ENCODE results near the gene DTNB. TPM values are rescaled to one million over a fixed set of nuclear protein-coding genes. Genes with fewer than 3 reads are reported as not detected.

Gene DTNB
- polyA plus RNA-seq, 3 donors = 6.3 to 7.7 (median 6.6) TPM

DNA sequence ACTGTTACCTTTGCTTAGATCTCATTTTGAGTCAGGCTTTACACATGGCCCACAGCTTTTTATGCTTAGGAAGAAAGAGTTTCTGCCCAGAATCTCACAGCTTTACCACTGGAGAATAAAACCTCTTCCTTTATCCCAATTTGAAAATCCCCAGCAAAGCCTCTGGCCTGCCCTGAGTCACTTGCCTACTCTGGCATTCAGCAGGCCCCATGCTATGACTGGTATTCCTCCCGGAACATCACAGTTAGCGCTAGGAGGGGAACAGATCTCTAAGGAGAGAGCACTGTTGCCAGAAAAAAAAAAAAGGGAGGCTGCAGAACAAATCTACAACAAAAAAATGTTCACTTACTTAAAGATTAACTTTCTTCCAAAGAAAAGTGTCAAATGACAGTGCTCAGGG is 178.8 kb downstream of the DTNB start:
- H3K27ac ChIP-seq (ENCODE audit: low read depth, low read length) = no peak overlapping the region
- WGBS, 3 donors = 87 to 92% (median 90%) methylated on average over 2 of the region's 2 CpGs

DNA sequence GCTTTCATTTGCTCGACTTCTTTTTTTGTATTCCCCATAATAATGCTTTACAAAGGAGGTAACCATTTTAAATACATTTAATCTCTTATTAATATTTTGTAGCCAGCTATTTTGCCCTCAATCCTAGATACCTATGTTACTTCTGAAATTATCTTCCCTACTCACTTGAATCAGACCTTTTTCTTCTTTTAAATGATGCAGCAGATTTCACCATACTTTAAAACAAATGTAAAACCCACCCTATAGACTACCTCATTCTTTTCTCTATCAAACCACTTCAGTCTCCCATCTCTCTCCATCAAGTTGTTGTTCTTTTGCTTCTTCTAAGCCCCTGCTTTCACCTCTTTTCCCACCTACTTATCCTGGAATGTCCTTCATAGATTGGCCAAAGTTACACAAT is 180.2 kb downstream of the DTNB start:
- WGBS, 3 donors = 89 to 94% (median 90%) methylated on average over 1 of the region's 1 CpG
- no peak overlapping the region for H3K27ac ChIP-seq (ENCODE audit: low read depth, low read length)

DNA sequence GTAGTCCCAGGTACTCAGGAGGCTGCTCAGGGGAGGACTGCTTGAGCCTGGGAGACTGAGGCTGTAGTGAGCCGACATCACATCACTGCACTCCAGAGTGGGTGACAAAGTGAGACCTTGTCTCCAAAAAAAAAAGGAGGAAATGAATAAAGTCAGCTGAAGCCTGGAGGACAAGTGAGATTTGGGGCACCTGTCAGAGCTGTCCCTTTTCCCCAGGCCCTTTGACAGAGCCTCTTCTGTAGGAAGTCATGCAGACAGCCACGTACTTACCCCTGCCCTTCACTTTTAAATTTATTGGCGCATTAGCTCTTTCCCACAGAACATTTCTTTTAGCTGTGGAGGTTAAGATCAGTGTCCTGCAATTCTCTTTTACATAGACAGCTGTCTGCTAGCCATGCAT is 180.7 kb downstream of the DTNB start:
- no peak overlapping the region for H3K27ac ChIP-seq (ENCODE audit: low read depth, low read length)
- WGBS, 3 donors = 89 to 93% (median 90%) methylated on average over 3 of the region's 3 CpGs

DNA sequence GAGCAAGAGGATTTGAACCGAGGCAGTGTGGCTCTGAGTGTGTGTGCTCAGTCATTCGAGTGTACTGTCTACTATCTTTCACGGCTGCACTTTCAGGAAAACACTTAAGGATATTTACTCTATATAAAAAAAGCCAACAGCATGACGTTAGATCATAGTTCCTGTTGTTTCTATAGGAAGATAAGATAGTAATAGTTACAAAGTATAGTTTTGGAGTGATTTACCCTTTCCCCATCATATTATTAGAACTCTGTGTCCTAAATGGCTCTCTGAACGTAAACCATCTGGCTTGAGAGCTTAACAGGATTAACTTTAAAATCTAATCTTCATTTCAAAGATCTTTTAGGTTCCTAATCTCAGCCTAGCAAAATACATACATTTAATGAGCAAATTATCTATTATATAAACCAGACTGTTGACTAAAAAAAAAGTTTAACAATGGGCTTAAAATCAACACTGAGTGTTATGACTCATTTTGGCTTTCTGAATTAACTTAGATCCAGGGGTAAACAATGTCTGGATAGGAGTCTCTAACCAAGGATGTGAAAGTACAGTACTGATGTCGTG is 181.3 kb downstream of the DTNB start:
- 55 to 78% (median 70%) methylated on average over 6 of the region's 6 CpGs for WGBS, 3 donors
- no peak overlapping the region for H3K27ac ChIP-seq (ENCODE audit: low read depth, low read length)

DNA sequence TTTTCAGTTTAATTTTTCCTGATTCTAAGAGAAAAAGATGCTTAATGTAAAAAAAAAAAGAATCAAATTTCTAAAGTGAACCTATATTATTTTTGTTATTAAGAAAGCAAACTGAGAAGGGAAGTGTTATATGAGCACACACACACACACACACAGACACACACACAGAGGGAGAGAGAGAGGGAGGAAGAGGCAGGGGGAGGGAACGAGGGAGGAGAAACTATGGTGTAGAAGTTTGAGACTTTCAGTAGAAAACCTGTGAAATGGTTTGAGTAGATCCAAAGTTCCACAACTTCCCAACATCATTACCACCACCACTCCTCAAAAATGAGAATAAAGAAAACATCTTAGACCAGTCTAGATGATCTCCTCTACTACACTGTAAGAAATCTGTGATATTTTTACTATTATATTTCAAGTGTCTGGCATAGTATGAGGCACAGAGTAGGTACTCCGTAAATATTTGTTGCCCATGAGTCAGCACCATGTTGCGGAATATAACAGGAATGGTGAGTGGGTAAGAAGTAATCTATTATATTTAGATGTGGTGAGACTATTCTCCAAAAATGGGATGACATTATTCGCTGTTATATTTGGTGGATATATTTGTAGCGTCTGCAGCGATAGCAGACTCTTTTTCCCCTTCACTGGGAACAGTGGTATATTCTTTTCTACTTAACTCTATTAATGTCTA is 182.2 kb downstream of the DTNB start:
- 90 to 94% (median 93%) methylated on average over 6 of the region's 6 CpGs for WGBS, 3 donors
- H3K27ac ChIP-seq (ENCODE audit: low read depth, low read length) = no peak overlapping the region

DNA sequence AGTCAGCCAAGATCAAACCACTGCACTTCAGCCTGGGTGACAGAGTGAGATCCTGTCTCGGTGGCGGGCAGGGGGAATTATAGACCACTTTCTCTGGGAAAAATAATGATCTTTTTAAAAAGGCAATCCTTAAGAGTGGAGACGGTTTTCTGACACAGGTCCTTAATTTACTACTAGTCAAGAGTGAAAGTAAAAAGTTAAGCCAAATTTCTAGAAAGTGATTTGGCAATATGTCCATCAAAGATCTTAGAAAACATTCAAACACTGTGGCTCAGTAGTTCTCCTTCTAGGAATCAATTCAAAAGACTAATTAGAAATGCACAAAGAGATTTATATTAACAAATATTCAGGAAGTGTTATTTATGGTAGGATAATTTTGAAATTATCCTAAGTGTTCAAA is 183.2 kb downstream of the DTNB start:
- WGBS, 3 donors = 65 to 85% (median 66%) methylated on average over 3 of the region's 3 CpGs

DNA sequence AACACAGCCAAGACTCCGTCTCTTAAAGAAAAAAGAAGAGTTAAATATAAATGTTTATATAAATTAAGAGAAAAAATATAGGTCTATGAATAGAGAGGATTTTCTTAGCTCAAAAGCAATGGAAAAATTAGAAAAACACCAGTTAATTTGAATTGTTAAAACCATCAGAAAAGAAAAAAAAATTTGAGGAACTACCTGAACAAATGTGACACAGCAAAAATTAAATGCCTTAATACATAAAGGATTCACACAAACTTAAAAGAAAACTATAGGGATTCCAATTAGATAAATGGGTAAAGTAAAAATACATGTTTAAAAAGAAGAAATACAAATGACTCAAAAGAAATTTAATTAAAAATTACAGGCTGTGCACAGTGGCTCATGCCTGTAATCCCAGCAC is 183.7 kb downstream of the DTNB start:
- 97 to 100% (median 97%) methylated on average over 1 of the region's 1 CpG for WGBS, 3 donors
- no peak overlapping the region for H3K27ac ChIP-seq (ENCODE audit: low read depth, low read length)

More for the DNA sequence above, 183.2 kb downstream of the DTNB start:
- H3K27ac ChIP-seq (ENCODE audit: low read depth, low read length) = no peak overlapping the region

DNA sequence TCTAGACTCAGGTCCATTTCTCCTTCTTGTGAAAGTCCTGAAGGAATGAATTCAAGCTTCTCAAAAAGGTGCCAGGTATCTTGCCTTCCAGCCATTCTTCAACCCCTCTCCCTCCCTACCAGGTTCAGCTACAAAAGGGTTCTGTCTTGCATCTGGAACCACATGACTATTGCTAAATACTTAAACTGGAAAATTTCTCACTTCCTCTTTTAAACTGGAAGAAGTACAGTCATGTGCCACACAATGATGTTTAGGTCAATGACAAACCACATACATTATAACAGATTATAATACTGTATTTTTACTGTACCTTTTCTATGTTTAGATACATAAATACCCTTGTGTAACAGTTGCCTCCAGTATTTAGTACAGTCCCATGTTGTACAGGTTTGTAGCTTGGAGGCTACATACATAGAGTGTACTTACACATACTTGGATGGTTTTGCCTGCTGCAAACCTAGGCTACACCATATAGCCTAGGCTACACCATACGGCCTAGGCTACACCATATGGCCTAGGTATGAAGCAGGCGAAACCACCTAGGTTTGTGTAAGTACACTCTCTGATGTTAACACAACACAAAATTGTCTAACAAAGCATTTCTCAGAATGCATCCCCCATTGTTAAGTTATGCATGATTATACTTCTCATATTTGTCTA is 189.6 kb downstream of the DTNB start:
- no peak overlapping the region for H3K27ac ChIP-seq (ENCODE audit: low read depth, low read length)

DNA sequence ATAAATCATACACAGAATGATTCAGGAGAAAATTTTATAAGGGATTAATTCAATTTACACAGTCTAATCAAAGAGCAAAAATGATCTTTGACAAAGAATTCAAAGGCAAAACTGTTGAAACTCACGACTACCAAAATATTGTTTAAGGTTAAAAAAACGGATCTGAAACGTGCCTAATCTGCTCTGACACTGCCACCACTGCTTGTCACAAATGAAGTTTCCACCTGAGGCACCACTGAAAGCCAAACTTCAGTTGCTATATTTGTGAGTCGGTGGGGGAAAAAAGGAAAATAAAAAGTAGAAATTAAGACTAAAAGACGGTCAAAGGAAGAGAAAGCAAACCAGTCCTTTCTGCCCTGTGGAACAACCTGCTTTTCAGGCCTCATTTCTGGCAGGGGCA is 191.0 kb downstream of the DTNB start:
- 89 to 92% (median 90%) methylated on average over 5 of the region's 5 CpGs for WGBS, 3 donors
- H3K27ac ChIP-seq (ENCODE audit: low read depth, low read length) = no peak overlapping the region

More for the DNA sequence above, 189.6 kb downstream of the DTNB start:
- 83 to 96% (median 89%) methylated on average over 2 of the region's 2 CpGs for WGBS, 3 donors

DNA sequence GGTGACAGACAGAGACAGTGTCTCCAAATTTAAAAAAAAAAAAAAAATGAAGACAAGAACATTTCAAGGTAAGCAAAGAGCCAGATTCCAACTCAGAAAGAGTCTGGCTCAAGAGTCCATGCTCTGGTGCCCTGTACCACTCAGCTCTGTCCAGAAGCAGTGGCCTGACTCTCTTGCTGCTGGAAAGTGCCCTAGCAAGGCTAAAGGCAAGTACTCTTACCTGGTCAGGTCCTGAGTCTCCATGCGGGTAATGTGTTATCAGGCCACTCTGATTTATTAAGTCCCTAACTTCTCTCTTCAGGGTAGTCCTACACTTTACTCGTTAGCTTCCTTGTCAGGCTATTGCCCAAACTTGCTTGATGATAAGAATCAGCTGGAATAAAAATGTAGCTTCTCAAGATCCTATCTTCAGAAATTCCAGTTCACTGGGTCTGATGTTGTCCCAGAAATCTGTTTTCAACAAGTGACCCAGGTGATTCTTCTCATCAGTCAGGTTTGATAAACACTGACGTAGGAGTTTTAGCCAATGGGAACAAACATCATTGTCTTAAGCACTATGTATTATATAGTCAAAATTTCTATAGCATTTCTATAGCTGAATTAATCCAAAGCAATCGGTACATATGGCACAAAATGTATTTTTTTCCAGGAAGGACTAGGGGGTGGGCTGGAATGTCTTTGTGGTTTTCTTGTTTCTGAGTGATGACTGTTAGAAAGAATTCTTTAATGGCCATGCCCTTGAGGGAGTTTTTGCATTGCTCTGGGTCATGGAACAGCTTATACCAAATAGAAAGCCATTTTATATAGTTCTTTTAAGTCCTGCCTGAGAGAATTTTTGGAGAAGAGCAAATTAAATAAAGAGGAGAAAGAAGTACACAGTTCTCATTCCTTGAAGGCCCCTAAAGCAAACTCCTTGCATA is 191.7 kb downstream of the DTNB start:
- 84 to 93% (median 91%) methylated on average over 4 of the region's 4 CpGs for WGBS, 3 donors
- no peak overlapping the region for H3K27ac ChIP-seq (ENCODE audit: low read depth, low read length)

DNA sequence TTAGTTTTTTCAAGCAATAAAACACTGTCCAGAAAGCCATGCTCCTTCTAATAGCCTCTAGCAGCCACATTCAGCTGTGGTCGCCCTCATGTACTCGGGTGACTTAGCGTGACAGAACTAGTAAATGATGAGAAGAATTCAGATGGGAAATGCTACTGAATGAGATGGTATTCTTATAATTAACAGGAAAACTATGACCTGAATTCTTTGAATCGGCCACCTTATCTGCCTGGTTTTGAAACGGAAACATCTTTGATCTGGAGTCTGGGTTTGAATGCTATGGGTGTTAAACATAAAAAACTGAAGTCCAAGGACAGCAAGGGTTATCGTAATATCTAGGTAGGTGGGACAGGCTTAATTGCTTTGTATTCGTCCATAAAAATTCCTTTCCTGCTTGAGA is 192.8 kb downstream of the DTNB start:
- H3K27ac ChIP-seq (ENCODE audit: low read depth, low read length) = no peak overlapping the region
- WGBS, 3 donors = 82 to 96% (median 93%) methylated on average over 7 of the region's 7 CpGs

DNA sequence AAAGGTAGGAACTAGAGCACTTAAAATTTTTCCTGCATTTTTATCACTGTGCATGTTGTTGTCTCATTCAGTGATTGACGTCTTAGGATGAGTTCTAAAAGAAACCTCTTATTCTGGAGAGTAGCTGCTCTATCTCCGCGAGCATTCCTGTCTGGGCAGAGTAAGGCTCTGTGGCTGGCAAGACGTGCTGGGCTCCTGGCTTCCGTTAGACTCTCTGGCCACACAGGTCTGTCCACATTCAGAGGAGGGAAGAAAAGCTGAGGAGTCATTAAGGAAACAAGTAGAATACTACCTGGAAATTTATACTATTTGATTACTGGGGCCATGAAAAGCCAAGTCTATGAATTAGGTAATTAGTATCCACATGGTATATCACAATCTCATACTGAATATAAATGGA is 193.6 kb downstream of the DTNB start:
- no peak overlapping the region for H3K27ac ChIP-seq (ENCODE audit: low read depth, low read length)
- WGBS, 3 donors = 90 to 94% (median 90%) methylated on average over 5 of the region's 5 CpGs

DNA sequence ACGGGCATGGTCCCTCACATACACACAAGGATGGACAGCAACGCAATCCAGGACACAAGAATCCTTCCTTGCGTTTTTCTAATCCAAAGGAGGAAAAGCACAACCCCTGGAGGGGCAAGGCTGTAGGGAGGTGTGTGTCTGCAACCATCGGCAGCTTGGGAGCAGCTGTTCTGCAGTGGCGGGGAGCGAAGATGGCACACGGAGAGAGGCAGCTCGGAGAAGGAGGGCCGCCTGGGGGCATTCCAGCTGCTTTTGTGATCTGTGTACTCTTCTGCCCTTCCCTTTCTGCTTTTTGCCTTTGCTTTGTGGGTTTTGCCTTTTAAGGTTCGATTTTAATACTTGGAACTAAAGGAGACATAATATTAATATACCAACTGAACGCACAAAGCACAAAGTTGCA is 194.6 kb downstream of the DTNB start:
- H3K27ac ChIP-seq (ENCODE audit: low read depth, low read length) = no peak overlapping the region
- WGBS, 3 donors = 90 to 93% (median 92%) methylated on average over 11 of the region's 11 CpGs

DNA sequence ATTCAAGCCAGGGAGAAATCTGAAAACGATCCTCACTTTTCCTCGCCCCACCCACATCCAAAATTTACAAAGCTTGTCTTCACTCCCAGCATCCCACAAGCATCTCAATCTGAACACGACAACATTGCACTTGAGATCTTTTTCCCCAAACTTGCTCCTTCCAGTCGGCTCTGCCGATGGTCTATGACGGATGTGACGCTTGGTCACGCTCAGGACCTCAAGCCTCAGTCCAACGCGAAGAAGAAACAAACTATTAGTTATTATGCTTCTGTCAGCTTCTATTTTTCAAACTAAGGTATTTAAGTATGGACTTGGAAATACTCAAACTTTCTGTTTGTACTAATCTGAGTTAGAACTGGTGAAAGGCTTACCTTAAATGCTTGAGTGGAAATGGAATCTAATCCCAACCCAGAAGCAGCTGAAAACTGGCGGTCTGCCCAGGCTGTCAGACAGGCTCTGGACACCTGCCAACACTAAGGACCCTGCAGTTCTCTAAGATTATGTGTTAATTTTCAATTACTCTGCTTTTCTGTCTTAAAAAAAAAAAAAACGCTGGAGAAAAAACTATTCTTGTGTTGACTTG is 199.5 kb downstream of the DTNB start:
- 47 to 57% (median 52%) methylated on average over 12 of the region's 12 CpGs for WGBS, 3 donors
- H3K27ac ChIP-seq (ENCODE audit: low read depth, low read length) = no peak overlapping the region

DNA sequence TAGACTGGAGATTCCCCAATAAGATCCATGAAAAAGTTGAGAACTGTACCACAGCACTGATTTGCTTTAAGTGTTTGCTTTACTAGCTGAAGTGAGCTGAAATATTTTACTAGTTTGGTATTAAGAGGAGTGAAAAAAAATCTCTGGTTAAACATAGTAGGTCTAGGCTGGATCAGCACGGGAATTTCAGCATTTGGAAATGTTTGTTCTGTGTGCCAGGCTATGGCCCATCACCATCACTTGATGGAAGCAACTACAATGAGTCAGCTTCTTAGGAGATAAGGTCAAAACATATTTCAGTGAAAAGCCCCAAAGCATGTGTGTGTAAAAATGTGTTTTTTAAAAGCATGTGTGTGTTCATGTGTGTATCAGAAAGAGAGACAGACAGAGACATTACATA is 200.2 kb downstream of the DTNB start:
- 22 to 67% (median 56%) methylated on average over 1 of the region's 1 CpG for WGBS, 3 donors
- no peak overlapping the region for H3K27ac ChIP-seq (ENCODE audit: low read depth, low read length)

DNA sequence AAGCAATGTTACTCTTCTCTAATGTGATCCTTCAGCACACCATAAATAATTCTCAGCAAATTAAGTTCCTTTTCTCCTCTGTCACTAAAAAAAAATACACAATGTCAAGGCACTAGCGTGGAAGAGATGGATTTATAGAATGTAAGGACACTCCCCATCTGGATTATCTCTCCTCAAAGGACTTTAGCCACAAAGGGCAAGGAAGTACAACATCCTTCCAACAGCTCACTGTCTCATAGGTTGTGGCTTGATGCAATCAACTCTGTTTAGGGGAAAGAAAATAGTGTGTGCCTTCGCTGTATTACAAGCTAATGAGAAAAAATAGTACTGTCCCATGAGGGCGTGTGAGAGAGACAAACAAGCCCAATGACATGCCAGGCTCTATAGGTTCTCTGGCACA is 202.6 kb downstream of the DTNB start:
- 94 to 95% (median 95%) methylated on average over 3 of the region's 3 CpGs for whole genome bisulfite sequencing, 3 donors
- no peak overlapping the region for H3K27ac ChIP-seq (ENCODE audit: low read depth, low read length)

DNA sequence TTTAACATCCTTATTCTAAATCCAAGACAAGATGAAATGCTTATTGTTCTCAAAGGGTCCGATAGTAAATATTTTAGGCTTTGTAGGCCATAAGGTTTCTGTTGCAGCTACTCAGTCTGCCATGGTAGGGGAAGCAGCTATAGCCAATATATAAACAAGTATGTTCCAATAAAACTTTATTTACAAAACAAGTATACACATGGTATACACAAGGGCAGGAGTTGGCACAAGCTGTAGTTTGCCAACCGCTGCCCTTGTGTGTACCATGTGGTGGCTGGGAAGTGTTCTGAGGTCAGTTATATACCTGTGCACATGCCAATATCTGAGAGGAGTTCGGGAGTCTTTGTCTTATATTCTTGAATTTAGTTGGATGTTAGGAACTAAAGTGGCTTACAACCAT is 205.6 kb downstream of the DTNB start:
- 95 to 97% (median 97%) methylated on average over 3 of the region's 3 CpGs for WGBS, 3 donors
- H3K27ac ChIP-seq (ENCODE audit: low read depth, low read length) = no peak overlapping the region

DNA sequence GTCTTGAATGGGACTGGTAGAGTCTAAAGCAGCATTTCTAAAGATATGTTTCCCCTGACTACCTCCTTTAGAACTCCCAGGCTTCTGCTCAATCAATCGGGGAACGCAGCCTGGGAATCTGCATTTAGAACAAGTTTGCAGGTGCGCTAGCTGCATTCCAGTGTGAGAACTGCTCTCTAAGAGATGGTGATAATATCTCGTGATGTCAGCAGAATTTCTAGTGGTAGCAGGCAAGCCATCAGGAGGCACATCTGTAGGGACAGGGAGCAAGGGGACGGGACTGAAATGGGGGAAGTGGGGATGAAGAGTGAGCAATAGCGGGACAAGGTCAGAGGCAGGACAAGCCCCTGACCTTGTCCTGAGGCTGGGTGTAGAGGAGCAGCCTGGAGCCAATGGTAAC is 211.4 kb downstream of the DTNB start:
- no peak overlapping the region for H3K27ac ChIP-seq (ENCODE audit: low read depth, low read length)
- 94 to 97% (median 97%) methylated on average over 6 of the region's 6 CpGs for WGBS, 3 donors

Data from adipose tissue (tissue), 3 donors.